DMS53 (cell line): ENCODE data around the gene IL18R1.

Source experiments
- DNase-seq: peaks from one replicate; lab custom pipeline; 2025; lab: John Stamatoyannopoulos, UW

IL18R1 gene

DNA sequence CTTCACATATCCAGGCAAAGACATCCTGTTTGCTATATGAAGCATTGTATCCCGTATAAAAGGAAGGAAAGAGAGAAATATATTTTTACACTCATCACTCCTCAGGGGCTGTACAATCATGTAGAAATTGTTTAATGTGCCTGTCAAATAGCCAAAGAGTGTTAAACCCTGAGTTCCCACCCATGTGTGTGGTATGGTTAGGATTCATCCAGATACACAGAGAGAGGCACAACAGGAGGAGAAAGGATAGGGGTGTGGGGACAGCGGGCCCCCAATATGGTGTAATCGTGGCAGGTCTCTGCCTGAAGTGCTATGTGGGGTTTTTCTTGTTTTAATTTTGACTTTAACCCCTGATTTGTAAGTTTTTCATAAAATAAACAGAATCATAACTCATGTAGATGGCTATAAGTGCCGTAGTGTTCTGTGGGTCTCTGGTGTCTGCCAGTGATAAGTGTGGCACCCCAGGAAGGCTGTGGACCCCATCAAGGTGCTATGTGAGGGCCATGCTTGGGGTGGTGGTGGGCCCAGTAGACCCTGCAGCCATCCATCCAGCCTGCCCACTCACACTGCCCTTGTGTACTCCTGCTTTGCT lies 10.2 kb upstream of the IL18R1 start:
- no peak for DNase-seq

DNA sequence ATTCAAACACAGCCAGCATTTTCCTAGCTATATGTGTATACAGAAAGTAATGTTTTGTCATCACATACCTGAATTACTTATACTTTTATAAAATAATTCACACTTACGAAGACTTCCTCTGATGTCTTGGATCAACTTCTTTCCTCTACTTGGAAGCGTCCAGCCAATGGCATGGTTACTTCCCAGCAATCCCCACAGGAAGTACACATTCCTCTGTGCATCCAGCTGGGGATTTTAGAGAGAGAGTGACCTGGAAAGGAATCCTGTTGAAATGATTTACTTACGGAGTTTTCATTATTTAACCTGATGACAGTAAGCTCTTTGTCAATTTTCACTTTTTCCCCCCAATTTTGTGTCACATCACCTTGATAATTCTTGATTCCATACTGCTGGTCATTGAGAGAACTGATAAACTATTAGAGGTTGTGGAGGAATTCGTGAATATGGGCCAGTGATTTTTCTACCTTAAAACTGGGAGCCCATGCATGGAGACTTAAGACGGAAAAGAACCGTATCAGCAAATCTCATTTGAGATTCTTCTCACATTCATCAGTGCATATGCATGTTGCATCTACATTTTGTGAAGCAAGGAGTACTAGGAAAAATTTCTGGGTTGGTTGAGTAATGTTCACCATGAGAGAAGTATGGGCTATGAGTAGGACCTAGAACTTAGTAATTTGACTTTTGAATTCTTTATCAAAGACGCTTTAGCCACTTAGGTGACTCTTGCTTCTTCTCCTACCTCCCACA lies 9.0 kb upstream of the IL18R1 start:
- DNase-seq = no peak

DNA sequence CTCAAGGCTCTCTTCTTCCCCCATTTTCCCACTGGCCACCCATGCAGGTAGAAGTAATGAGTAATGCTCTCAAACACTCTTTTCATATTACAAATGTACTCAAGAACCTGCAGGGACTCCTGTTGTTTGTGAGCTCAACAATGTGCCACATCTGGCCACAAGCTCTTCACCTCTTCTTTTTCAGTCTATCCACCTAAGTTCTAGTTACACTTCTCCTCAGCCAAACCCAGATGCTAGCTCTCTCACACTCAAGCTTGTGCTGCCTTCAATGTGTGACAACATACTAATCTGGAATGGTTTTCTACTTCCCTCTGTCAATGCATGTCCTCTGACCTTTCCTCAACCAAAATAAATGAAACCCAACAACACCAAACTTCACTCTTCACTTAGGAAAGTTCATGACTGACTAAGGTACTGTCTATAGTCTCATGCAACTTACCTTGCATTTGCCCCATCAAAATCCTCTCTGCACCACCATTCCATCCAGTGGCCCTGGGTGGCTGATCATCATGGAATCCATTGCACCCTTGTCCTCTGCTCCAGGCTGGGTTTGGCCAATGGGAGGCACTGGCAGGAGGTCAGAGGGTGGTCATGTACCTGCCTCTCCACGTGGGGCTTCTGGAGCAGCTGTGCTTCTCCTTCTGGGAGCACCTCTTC lies 5.3 kb upstream of the IL18R1 start:
- DNase-seq = no peak

DNA sequence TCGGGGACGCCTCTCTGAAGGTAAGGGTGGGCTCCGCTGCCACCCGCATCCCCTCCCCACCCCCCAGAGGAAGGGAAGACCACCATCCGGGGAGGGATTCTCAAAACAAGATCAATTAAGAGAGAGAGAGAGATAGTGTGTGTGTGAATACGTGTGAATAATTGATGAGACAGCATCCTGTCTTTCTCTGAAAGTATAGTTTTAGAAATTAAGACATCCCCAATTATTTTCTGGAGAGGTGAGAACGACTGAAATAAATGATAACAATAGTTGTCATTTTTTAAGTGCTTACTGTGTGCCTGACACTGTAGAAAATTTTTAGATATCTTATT lies 751 bp downstream of the IL18R1 start:
- DNase-seq = no peak

DNA sequence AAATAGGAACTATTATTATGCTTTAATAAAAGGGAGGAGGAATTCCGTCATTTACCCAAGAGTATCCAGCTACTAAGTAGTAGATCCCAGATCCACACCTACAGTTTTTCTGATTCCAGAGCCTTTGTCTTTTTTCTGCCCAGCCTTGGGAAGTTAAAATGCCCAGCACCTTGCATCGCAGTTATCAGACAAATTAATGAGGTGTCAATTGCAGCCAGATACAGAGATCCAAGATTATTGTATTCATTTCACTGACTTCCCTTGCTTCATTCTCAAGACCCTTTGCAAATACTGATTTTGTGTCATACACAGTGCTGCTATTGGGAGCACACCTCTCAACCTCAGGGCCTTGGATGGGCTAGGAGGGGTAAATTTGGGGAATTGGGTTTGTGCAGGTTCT lies 1.1 kb downstream of the IL18R1 start:
- no peak for DNase-seq

DNA sequence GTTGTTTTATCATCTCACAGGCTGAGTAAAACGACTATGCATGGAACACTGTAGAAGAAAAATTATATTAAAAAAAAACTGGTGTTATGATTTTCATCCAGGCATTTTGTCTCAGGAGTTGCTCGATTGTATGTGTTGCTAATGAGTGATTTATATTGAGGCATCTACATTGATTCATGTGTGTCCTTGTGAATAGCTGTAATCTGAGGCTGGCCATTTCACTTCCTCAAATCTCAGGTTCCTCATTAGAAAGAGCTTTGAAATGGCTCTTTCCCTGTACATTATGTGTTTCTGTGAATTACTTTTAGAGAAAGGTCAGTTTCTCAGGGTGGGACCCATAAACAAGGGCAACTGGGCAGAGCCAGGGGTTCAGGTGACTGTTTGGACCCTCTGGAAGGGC lies 2.3 kb downstream of the IL18R1 start:
- DNase-seq = no peak

DNA sequence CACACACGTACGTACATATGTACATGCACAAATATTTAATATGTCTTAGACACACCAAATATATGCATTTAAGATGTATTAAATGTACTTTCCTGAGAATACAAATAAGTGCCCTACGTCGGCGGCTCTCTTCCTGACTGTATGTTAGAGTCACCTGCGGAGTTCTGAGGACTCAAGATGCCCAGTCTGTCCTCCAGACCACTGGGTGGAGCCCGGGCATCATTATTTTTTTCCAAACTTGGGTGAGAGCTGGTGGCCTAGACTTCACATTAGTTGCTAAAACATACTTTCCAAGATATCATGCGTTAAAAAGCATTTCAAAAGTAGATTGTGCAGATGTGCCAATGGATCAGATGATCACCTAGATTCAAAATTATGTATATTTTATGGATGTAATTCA lies 2.9 kb downstream of the IL18R1 start:
- DNase-seq = no peak

DNA sequence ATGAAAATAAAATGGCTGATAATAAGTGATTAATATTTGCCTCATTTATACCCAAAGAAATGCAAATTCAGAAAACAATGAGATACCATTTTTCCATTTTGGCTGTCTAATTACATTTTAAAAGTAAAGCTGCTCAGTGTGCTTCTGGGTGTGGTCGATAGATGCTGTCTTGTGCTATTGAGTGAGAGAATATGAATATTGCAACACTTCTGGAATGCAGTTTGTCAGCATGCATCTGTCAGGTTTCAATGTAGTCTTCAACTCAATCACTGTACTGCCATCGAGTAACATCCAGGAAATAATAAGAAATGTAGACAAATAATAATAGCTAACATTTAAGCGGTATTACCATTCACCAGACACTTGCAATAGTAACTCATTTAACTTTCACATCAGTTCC lies 3.9 kb downstream of the IL18R1 start:
- no peak for DNase-seq

DNA sequence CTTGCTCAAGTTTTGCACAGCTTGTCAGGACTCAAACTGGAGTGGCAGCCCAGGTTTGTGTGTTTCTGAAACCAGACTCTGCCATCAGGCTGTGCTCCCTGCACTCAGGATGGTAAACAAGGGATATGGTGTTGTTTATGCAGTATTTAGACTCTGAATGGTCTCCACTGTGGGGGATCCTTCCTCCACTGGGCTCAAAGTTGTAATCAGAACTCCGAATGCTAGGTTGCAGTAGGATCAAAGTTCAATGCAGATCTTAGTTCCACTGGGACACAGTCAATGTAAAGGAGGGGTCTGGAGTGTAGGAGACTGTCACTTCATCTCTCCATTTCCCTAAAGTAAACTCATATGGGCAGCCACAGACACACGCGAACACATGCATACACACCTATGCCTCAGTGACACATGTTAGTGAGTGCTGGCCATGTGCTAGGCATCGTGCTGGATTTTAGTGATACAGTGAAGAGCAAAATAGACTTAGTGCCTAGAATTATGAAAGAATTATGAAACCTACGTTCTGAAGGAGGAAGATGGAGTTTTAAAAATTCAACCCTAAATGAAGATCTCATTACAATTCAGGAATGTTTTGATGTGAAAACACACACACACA lies 6.1 kb downstream of the IL18R1 start:
- DNase-seq = no peak

DNA sequence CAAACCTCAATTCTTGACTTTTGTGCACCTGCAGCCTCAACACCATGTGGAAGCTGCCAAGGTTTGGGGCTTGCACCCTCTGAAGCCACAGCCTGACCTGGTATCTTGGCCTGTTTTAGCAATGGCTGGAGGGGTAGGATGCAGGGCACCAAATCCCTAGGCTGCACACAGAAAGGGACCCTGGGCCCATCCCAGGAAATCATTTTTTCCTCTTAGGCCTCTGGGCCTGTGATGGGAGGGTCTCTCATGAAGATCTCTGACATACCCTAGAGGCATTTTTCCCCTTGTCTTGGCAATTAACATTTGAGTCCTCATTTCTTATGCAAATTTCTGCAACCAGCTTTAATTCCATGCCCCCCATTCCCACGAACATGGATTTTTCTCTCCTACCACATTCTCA lies 10.2 kb downstream of the IL18R1 start:
- no peak for DNase-seq

DNA sequence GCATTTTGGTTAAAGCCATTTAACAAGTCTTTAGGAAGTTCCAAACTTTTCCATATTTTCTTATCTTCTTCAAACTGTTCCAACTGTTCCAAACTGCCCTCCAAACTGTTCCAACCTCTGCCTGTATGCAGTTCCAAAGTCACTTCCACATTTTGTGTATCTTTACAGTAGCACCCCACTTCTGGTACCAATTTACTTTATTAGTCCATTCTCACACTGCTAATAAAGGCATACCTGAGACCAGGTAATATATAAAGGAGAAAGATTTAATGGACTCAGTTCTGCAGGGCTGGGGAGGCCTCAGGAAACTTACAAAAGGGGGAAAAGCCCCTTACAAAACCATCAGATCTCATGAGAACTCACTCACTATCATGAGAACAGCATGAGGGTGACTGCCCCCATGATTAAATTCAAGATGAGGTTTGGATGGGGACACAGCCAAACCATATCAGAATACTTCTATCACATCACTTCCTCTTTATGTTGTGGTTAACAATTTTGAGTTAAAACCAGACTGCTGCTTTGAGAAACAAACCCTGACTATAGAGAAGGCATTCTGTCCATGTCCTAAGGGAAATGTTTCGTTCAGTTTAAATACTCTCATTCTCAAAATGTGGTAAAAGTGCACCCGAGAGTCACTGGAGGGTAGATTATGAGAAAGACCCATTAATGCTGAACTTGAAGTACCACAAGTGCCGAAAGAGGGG lies 11.0 kb downstream of the IL18R1 start:
- no peak for DNase-seq

DNA sequence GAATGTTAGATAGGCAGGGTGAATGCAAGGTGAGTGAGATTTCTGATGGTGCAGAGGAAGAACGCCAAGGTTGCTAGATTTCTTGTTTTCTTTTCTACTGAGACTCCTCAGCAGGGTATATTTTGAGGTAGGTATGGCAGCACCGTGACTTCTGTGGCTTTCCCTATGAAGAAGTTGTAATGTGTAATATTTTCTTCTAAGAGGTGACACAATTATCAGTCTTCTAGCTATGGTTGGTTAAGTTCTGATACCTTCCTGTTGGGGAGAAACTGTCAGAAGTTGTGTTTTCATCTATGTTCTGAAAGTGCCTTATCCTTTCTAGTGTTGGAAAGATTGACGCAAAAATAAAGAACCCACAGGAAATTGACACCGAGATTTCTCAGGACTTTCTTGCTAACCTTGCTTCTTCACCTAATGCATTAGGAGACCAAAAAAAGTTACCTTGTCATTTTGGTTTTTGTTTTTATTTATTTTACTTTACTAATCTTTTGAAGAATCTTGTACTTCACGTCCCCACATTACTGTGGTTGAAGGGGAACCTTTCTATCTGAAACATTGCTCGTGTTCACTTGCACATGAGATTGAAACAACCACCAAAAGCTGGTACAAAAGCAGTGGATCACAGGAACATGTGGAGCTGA lies 11.9 kb downstream of the IL18R1 start:
- DNase-seq = no peak

DNA sequence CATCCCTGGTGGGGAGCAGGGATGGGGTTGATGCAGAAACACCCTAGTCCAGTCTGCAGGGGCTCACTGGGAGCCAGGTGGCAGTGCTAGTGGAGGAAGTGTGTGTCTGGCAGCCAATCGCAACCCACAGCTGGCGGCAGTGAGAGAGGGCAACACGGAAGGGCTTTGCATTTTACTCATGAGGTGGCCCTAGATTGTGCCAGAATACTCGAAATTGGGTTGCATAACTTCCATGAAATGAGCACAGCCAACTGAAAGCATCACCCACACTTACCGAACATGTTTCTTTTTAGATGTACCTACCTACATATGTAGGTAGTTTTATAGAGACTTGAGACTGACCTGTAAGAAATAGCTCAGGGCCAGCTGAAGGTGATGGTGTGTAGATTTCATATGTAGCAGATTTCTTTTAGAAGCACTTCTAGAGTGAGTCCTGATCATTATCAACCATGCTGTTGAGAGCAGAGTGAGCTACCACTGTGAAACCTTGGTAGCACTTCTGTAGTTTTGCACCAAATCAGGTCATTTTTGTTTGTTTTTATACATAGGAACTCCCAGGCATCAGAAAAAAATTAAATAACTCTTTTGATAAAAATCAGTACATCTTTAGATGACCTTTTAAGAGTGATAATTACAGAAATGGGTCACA lies 13.0 kb downstream of the IL18R1 start:
- DNase-seq = no peak

DNA sequence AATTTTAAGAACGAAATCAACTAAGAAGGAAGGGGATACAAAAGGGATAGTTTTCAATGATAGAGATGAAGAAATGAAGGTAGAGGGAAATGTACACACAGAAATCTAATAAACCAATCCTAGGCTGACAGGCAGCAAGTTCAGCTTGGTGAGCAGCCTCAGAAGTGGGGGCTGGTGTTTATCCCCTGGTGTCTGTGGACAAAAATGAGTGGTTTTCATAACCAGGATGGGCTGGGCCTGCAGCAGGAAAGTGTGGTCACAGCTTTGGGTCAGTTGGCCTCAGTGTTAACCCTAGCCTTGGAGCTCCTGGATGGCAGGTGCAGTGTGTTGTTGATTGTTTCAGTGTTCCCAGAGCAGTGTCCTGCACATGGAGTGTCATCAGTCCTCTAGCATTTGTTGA lies 14.3 kb downstream of the IL18R1 start:
- no peak for DNase-seq

DNA sequence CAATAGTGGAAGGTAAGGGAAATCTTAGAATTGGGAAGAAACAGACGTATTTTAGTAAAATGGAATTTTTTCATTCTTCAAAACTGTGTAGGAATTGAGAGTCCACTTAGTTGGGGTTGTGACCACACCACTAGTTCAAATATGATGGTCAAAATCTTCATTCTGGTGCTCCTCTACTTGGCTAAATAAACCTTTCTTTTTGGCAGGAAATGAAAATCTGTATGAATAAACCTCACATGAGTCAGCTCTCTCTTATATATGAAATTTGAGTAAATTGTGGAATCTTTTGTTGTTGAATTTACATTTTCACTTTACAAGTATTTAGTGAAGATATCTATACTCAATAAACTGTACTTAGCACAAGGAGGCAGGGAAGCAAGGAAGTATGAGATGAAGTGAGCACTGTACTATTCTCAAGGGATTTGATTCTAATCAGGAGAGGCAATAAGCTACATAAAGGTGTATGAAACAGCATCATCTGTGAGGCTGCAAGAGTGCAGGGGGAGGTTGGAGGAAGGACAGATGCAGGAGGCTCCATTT lies 20.5 kb downstream of the IL18R1 start:
- DNase-seq = no peak

DNA sequence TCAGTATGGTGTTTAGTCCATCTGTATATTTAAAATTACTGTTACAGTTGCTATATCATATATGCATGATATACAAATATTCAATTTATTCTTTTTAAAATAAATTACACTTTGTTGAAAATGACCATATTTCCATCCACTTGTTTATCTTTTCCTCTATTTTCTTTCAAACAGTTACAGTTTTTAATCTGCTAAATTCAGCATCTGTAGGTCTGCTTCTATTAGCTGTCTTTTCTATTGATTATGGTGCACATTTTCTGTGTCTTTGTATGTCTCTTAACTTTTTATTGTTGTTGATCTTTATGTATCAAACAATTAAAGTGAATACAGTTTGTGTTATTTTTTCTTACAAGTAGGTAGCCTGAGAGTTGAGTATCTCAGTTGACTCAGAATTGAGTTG lies 28.1 kb downstream of the IL18R1 start:
- DNase-seq = no peak

DNA sequence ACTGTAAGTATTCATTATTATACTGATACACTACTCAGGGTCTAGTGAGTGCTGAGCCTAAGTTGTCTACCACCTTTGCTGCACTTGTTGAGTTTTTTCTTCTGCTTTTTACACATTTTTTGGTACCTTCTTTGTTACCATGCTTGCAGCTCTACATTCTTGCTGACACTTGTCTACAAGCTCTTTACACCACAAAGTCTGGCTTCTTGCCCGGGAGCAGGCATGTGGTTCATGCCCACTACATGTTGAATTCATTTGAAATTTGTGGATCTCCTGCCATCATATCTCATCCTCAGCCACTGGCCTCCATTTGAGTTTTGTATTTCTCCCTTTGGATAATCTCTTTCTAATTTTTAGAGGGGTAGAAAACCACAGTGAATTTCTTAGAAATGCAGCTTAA lies 29.9 kb downstream of the IL18R1 start:
- no peak for DNase-seq

DNA sequence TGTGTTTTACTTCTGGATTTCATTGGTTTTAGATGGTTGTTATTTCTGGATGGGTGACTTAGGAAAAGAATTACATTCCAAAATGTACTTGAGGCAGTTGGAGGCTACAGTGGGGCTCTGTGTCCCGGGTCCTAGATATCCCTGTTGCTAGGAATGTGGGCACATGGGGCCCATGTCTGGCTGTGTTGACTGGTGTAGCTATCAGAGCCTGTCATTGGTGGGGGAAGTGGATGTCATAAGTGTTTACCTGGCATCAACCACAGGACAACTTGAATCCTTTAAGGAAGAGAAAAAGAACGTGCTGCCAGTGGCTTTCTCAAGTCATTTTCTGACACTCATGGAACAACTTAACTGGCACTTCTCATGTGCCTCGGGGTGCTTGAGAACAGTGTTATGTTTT lies 30.4 kb downstream of the IL18R1 start:
- DNase-seq = no peak

DNA sequence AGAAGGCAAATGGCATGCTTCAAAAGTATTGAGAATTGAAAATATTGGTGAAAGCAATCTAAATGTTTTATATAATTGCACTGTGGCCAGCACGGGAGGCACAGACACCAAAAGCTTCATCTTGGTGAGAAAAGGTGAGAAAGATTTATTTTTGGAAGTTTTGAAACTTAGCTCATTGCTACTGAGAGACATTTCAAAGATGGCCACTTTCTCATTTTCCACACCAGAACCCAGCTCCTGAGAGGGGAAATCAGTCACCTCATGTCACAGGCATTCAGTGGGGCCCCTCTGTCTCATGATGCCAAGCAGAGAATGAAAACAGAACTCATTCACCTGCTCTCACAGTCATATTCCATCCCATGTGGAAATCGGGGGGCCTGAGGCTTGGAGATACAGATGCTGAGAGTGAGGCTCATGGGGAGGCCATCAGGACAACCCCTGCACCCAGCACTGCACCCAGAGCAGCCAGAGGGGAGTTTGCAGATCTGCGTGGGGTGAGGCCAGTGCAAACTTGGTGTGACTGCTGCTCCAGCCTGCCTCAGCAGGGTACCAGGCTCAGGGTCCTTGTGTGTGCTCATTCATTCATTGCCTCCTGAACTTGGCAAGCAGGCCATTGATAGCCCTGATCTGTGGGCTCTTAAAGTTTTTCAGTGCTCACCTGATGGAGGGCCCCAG lies 31.4 kb downstream of the IL18R1 start:
- DNase-seq = no peak

DNA sequence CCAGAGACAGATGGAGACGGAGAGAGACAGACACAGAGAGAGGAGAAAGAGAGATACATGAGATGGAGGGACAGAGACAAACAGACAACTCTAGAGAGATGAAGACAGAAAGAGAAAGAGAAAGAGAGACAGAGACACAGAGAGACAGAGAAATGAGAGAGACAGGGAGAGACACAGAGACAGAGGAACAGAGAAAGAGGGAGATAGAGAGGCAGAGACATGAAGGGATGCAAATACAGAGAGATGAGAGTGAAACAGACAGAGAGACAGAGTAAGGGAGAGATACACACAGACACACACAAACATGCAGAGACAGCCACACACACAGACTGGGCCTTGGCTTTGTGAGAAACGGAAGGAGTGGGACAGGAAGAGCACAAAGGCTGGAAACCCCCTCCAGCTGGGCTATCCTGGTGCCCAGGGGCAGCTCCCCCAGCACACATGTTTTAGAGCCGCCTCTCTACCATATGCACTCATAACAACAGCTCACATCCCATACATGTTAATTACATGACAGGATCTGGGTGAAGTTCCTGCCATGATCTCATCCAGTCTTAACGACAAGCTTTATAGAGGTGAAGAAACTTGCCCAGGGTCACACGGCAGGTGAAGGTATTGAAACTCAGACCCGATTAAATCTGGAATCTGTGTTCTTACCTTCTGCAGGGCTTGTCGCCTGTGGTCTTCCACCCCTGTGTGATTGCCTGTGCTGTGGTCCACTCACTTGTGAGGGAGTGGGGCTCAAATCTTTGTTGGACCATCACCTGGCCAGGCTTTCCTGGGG lies 32.4 kb downstream of the IL18R1 start:
- DNase-seq = no peak
